Stimulated activated CD4-positive, alpha-beta T cell treated with anti-CD3 and anti-CD28 coated beads, TNF-alpha, amount 100 ng/mL, for 48 hours (primary cell): ENCODE measurements around the gene ALOXE3.
A peak's percentile ranks its signal among the peaks of the same experiment; 100 is the strongest.

ENCODE experiments used
- DNase-seq, 3 donors: peaks; one replicate each; pipeline ENCODE4 v3.0.0-alpha.2; 2020; ENCODE audit warnings: low read depth in 3 of 3

Gene ALOXE3

DNA sequence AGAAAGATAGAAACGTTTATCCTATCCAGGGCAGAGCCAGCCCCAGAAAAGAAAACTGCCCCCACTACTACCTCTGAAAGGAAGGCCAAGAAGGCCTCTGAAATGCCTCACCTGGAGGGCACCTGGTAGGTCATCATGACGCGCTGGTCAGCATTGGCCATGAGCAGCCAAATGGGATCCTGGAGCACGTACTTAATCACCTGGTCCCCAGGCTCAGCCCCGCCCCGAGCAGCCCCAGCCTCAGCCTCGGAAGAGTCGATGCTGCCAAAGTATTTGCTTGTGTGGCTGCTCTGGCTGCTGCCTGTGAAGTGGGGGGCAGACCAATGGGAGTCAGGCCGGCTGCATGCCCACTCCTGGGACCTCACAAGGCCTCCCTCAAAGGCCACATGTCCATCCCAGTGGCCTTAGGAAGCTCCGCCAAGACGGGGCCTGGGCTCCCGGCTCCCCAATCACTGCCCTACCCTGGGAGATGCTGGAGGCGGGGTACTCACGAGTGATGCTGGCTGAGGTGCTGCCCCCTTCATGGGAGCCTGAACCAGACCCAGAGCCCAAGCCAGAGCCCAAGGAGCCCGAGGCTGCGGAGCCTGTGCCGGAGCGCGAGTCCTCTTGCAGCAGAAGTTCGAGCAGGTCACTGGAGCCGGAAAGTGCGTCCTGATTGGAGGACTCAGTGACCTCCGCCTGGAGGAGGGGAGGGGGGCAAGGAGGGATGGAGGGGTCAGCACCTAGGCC, 24.0 kb upstream of the ALOXE3 start:
- DNase-seq: no peak

DNA sequence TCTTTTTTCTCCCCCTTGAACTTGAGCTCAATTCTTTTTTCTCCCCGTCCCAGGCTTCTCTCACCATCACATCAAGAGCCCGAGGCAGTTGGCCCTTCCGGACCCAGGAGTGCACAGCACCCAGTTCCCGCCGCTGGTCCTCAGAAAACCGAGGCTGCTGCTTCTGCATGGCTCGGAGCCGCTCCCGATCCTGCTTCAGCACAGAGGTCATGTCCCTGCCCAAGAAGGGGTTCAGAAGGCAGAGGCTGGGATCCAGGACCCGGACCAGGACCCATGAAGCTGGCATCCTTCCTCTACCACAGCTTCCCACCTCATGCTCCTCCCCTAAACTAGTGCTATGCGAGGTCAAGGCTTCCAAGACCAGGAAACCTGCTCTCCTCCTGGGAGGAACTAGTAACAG, 23.4 kb upstream of the ALOXE3 start:
- DNase-seq: no peak

DNA sequence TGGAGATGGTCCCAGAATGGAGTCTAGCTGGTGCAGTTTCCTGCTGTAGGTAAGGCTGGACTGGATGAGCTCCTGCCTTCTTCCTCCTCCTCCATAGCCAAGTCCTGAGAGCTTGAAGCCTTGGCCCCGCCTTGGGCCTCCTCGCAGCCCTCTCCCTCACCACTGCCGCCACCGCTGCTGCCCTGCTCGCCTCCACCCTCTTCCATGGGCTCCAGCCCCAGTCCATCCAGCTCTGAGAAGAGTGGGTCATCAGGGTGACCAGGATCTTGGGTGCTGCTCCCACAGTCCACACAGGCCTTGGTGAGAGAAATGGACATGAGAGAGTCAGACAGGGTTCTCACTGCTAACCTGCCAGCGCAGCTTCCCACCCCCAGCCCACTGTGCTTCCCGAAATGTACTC, 22.7 kb upstream of the ALOXE3 start:
- DNase-seq: no peak

DNA sequence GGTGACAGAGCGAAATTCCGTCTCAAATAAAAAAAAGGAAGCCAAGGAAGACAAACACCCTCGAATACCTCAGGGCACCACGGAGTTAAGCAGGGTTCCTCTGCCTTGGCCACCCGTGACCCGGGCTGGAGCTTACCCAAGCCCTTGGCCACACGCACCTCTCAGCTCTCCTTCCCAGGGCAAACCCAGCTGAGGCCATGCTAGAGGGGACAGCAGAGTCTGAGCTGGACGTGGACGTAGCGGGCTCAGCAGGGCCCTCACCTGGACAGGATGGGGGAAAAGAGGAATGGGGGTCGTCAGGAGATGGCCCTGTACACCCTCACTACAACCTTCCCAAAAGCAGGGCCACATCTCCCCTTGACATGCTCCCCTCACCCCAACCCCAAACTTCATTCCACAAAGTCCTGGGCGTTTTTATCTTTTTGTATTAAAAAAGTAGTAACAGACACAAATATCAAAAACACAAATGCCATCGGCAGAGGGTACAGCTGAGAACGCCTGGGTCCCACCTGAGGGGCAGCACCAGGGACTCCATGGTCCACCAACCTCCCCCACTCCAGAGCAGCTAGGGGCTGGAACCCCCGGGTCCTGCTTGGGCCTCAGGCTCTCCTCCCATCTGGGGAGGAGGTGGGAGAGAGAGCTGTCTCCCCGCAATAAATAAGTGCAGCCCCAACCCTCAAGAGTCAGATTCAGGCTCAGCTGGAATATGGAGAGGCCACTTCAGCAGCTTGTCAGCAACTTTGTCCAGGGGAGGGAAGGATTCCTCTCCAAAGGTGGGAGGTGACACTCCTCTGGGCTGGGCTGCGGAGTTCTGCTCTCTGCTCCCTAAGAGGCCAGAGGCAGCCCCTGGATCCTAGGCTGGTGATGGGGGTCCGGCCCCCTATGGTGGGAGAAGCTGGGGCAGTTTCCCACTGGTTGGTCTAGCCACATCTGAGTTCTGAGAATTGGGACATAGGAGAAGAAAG, 22.0 kb upstream of the ALOXE3 start:
- DNase-seq: no peak

DNA sequence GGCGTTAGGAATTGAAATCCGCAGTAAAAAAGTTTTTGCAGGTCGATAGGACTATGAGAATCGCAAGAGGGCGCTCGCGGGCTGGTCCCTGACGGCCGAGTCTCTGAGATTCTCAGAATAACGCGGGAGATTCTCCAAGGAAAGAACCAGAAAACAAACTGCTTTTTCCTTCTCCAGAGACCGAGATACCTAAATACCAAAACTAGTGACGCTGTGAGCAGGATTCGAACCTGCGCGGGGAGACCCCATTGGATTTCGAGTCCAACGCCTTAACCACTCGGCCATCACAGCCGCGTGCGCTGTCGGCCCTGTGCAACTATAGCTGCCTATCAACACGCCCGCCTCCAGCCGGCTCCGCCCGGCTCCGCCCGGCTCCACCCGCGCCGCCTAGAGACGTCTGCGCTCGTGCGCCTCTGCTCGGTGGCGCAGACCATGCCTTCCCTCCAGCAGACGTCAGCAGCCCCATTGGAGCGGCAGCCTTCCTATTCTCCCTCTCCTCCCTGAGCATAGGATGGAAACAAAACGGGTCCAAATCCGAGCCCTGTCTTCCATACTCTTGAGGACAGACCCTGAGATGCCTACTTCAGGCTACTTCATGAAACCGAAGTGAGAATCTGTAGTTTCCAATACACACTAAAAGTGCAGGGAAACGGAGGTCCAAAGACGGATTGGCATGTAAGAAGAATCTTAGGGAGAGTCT, 20.5 kb upstream of the ALOXE3 start:
- DNase-seq: peak; percentile 90 to 97 (median 97)

DNA sequence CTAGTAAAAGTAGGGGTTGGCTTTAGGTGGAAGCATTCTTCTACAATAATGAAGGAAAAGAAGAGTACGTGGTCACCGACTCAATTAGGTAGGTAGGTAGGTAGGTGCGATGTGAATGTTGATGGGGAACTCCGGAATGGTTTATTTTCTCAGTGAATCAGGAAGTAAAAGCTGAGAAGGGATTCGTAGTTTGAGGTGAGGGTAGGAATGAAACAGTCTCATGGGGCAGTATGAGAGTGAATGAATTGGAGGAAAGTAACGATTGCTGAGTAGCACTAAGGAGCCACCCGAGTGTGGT, 20.0 kb upstream of the ALOXE3 start:
- DNase-seq: no peak

DNA sequence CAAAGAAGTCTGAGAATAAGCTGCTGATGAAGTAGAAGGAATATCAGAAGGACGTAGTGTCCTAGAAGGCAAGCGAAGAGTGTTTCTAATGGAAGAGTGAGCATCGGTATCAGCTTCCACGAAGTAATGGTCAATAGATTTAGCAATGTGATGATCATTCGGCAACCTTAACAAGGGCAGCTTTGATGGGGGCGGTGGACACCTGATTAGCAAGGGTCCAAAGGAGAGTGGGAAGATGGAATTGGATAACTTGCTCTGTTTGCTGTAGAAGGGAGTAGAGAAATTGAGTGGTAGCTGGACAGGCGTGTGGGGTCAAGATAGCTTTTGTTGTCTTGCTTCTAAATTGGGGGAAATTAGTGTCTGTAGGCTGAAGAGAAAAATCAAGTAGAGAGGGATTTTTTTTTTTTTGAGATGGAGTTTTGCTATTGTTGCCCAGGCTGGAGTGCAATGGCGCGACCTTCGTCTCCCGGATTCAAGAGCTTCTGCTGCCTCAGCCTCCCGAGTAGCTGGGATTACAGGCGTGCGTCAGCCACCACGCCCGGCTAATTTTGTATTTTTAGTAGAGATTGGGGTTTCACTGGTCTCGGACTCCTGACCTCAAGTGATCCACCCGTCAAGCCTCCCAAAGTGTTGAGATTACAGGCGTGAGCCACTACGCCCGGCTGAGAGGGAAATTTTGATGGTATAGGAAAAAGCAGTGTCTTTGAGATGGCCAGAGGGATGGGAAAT, 19.5 kb upstream of the ALOXE3 start:
- no peak for DNase-seq

DNA sequence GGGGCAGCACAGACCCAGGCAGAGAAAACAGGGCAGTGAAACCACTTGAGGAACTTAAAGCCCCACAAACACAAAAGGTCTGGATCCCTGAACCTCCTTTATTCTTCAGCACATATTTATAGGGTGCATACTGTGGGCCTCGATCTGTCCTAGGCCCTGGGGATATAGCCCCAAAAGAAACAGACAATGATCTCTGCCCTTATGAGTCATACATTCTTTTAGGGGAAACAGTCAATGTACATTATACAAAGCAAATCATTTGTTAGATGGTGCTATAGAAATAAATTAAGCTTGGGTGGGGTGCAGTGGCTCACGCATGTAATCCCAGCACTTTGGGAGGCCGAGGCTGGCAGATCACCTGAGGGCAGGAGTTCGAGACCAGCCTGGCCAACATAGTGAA, 15.6 kb upstream of the ALOXE3 start:
- DNase-seq: no peak

DNA sequence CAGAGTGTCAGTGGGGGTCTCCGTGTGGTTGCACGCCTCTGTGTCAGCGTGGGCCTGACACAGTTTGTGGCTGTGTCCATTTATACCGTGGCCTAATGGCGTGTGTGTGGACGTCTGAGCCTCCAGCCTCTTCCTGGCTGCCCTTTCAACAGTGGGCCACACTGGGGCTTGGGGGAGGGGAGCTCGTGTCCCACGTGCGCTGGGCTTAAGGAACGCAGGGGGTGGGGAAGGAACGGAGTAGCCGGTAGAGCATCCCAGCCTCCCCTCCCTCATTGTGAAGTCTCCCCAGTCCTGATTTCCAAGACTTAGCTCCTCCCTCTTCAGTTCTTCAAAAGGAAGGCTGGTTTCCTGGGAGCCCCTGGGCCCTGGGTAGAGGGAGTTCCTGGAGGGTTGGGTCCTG, 15.1 kb upstream of the ALOXE3 start:
- DNase-seq: no peak

DNA sequence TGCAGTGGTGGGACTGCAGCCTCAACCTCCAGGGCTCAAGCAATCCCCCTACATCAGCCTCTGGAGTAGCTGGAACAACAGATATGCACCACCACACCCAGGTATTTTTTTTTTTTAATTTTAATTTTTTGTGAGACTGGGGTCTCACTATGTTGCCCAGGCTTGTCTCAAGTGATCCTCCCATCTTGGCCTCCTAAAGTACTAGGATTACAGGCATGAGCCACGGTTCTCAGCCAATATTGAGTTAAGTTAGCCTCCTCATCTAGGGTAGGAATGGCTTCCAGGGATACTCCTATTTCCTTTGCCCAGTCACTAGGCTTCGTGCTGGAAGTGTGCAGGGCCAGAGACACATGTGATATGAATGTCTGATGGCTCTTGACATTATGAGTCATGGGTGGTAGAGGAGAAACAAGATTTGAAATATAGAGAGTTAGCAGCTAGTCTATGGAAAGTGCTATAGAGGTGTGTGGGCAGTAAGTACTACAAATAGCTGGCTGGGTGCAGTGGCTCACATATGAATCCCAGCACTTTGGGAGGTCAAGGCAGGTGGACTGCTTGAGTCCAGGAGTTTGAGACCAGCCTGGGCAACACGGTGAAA, 13.6 kb upstream of the ALOXE3 start:
- DNase-seq: no peak

DNA sequence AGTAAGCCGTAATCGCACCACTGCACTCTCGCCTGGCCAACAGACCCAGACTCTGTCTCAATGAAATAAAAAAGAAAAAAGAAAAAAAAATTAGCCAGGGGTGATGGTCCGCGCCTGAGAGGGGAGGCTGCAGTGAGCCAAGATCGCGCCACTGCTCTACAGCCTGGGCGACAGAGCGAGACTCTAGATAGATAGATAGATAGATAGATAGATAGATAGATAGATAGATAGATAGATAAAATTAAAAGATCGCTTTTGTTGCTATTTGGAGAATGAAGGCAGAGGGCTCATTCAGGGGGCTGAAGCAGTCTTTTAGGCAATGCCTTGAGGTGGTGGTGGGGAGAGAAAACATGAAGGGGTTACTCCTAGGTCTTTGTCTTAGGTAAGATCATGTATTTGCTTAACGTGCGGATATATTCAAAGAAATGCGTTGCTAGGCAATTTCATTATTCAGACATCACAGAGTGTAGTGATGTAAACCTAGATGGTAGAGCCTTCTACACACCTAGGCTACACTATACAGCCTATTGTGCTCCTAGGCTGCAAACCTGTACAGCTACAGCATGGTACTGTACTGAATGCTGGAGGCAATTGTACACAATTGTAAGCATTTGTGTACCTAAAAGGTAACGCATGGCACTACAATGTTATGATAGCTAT, 9.9 kb upstream of the ALOXE3 start:
- DNase-seq: no peak

DNA sequence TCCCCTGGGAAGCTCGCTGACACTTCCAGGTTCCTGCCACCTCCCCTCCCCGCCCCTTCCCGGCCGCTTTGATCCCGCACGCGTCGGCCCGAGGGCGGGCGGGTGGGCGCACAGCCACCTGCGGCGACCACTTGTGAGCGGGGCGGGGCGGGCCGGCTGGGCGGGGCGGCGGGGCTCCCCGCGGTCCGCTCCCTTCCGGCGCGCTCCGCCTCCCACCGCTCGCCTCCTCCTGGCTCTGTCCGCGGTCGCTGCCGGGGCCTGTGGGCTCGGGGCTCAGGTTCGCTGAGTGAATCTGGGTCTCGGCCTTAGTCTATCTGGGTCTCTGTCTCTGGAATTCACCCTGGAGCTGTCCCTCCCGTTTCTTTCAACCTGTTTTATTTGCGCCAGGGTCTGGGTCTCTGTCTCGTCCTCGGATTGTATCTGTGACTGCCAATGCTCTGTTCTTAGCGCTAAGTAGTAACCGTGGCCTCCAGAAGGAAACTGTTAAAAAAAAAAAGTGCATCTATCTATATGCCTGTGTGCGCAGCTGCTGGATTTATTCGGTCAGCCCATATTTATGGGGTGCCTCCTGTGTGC, 8.3 kb upstream of the ALOXE3 start:
- DNase-seq: no peak

DNA sequence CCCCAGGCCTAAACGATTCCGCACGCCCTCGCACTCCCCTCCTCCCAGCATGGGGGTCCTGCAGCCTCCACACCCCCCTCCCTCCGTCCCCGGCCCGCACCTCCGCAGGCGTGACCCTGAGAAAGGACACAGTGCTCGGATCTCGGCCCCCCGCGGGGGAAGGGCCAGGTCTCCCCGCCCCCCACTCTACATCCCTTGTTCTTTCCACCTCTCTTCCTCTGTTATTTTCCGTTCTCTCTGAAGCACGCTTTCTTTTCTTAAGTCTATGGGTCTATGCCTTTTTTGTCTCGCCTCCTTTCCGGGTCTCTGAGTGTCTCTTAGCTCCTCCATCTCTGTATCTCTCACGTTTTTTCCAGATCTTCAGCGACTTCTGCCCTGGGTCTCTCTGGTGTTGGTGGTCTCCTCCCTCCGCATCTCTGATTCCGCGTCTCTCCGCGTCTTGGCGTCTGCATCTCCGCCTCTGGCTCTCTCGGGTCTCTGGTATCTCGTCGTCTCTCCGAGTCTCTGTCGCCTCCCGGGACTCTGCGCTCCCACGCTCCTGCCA, 7.7 kb upstream of the ALOXE3 start:
- no peak for DNase-seq

DNA sequence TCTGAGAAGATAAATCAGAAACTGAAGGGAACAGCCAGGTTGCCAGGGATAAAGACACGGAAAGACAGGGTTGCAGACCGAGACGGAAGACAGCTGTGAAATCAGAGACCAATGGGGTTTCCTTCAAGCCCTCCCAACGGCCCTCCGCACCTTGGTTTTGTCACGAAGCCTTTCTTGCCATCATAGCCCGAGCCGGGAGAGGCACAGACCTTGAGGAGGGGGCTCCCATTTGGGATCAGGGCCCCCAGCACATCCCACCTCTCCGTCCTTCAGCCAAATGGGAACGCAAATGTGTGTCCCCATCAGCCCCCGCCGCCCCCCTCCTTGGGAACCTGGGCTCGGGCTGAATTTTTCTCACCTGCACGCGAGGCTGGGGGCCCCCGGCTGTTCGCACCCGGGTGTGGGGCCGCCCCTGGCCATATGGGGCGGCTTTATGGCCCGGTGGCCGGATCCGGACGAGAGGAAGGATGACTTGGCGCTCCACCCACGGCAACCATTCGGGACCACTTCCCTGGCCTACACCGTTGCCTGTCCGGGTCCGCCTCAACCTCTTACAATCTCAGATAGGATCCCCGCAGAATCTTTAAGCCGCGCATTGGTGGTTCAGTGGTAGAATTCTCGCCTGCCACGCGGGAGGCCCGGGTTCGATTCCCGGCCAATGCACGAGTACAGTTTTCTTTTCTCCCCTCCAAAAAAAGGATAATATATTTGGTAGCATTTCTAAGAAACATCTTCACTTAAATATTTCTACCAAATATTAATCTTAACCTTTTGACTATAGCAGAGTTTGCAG, 7.0 kb upstream of the ALOXE3 start:
- peak in 2 of 3 donors; percentile 82 to 87 for DNase-seq

DNA sequence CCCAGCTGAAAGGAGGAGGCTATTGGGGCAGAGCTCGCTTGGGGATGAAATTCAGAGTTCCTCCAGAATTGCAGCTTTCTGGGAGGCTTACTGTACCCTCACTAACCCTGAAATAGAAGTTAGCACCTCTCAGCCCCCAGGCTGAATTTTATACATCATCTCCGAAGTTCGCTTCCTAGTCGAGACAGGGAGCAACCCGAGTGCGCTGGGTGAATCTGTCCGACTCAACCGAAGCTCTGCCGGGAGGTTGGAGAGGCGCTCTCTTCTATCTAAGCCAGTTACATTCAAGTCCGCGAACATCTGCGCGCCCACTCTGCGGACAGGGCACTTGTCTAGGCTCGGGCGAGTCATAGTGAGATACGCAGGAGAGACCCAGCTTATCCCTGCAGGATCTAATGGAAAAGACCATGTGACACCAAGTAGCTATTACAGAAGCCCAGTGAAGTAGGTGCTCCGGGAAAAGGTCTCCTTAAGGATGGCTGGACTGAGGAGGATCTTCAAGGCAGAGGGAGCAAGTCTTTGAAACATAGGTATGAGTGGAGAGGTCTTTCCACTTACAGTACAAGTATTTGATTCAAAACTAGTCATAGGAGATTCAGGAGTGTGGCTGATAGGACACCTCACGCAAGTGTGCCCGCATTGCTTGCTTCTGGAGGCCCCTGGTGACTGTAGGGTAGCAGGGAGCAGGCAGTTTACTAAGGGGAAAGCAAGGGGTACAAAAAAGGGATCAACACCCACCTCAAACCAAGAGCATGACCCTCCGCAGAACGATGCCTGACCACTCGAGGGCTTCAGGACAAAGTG, 6.2 kb upstream of the ALOXE3 start:
- no peak for DNase-seq

DNA sequence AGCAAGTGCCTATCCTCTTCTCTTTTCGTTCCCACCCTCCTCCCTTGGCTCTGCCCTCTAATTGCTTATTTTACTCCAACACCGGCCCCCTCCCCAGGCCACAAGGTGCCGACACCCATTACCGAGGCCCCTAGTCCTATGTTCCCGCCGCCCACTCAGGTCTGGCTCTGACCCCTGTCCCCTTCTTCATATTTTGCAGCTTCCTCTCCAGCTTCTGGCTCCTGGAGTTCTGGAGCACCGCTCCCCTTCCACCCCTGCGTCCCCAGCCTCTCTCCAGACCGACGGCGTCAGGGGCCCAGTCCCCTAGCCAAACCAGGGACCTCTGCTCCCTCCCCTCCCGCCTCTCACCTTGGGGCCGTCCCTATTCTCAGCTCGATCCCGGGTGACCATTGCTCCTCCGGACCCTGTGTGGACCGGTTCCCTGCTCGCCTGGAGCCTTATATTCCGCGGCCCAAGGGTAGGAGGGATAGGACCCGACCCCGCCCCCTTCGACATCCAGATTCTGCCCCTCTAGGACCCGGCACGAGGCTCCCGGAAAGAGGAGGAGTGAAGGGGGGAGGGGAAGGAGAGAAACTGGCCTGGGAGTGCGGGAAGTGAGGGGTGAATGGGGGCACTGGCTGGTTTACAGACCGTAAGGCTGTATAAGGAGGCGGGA, 5.5 kb upstream of the ALOXE3 start, which contains the start of gene HES7:
Gene HES7 (minus strand): TSS at position 412 of the 655 bp plus-strand sequence. CDS start 22 bp downstream, at position 390.
- DNase-seq: no peak

DNA sequence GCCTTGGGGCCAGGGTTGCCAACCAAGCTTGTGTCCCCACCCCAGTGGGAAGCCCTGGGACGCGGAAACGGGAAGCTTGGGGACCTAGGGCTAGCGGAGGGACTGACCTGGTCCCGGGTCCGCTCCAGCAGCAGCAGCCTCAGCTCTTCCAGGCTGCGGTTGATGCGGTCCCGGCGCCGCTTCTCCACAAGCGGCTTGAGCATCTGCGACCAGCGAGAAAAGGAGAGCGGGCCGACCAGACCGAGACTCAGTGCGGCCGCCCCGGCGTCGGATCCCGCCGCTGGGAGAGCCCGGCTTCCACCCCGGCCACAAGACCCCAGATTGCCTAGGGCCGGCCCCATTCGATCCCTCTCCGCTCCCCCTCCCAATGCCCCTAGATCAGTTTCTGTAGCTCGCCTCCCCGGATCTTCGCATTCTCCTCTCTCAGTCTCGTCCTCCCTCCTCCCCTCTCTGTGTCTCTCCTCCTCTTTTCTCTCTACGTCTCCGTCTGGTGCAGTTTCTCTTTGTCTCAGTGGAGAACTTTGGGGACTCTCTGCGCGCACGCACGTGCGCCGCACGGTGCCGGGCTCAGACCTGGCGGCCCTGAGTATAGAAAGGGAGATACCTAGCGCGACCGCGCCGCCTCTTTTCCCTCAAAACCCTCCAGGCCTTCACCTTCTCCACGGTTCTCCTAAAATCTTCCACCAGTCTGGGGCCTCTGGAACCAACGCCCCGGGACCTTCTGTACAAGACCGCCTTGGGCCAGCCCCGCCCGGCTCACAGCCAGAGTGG, 4.8 kb upstream of the ALOXE3 start:
- no peak for DNase-seq
